CD4-positive, alpha-beta T cell treated with Interleukin-10 for 1 hour (primary cell): ENCODE data around the gene GADL1.

Experiments
- DNase-seq: peaks from one replicate; pipeline ENCODE4 v3.0.0-alpha.2; 2020

The GADL1 gene, protein sequence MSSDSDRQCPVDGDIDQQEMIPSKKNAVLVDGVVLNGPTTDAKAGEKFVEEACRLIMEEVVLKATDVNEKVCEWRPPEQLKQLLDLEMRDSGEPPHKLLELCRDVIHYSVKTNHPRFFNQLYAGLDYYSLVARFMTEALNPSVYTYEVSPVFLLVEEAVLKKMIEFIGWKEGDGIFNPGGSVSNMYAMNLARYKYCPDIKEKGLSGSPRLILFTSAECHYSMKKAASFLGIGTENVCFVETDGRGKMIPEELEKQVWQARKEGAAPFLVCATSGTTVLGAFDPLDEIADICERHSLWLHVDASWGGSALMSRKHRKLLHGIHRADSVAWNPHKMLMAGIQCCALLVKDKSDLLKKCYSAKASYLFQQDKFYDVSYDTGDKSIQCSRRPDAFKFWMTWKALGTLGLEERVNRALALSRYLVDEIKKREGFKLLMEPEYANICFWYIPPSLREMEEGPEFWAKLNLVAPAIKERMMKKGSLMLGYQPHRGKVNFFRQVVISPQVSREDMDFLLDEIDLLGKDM

DNA sequence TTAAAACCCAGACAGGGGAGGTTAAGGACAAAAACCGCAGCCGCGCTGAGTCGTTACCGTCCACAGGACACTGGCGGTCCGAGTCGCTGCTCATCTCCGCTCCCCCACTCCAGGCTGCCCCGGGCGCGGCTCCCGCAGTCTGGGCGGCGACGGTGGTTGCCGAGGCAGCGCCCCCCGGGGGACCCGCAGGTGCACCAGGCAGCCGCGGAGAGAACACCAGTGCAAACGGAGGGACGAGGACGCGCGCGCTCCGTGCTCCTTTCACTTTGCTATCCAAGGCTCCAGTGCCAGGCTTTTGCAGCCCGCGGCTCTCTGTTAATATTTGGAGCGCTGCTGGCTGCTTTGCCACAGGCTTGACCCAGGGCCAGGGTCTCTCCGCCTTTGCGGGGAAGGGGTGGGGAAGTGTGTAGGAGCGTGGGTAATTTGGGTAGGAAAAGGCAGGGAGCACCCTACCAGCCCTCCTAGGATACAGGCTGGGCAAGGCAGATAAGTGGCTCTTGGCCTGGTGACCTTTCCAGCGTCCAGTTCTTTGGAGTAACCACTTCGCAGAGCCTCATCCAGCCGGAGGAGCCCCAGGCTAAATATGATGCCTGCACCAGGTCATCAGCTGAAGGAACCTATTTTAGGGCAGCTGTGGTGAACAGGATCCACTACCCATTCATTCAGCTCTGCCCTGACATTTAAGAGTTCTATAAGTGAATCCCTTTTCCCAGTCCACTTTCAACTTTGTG, at the start of gene GADL1:
Gene GADL1 (minus strand): TSS at position 141 of the 731 bp plus-strand sequence. CDS start 47 bp downstream, at position 94.
- no peak for DNase-seq

DNA sequence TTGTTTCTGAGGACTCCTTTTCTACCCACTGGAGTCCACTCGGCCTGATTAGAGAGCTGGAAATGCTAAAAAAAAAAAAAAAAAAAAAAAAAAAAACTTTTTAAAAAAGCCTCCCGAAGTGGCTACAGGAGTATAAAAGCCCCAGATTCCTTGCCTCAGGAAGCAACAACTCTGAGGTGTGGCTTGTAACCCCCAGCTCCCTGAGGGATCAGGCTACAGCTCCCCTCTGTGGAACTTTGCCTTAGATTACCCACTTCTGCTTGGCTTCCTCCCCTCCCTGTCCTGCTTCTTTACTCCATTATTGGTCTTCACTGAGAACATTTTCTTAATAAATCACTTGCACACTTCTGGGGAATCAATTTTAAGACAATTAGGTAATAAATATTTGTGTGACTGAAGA, 49.7 kb upstream of the GADL1 start:
- no peak for DNase-seq

DNA sequence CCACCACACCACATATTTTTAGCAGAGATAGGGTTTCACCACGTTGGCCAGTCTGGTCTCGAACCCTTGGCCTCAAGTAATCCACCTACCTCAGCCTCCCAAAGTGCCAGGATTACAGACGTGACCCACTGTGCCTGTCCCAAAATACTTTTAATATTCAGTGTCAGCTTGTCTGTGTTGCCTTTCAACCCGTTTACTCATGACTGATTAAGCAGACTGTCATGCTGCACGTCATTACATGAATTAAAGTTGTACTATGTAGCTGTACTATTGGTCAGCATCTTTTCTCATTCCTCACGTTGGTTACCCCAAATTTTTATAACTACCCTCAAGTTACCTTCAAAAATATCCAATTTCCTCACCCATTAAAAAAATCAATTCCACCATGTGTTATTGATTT, 48.7 kb upstream of the GADL1 start:
- DNase-seq, result no peak

DNA sequence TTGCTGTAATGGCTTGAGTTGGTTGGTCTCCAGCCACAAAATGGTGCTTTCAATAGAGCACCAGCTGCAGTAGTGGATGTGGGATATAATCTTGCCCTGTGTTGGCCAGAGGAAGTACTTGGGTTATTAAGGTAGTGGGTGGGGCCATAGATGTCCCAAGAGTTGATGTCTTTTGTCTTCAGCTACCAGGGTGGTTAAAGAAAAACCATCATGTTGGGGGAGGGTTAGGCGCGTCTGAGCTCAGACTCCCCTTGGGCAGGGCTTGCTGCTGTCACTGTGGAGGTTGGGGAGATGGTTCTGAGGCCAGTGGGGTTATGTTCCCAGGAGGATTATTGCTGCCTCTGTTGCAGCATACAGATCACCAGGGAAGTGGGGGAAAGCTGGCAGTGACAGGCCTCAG, 46.9 kb upstream of the GADL1 start:
- DNase-seq, result no peak

DNA sequence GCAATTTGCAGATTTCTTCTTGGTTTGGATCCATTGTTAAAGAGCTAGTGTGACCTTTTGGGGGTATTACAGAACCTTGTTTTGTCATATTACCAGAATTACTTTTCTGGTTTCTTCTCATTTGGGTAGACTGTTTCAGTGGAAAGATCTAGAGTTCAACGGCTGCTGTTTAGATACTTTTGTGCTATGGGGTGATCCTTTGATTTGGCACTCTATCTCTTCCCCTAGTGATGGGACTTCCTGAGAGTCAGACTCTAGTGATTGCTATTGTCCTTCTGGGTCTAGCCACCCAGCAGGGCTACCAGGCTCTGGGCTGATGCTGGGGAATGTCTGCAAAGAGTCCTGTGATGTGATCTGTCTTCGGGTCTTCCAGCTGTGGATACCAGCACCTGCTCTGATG, 46.3 kb upstream of the GADL1 start:
- no peak for DNase-seq

DNA sequence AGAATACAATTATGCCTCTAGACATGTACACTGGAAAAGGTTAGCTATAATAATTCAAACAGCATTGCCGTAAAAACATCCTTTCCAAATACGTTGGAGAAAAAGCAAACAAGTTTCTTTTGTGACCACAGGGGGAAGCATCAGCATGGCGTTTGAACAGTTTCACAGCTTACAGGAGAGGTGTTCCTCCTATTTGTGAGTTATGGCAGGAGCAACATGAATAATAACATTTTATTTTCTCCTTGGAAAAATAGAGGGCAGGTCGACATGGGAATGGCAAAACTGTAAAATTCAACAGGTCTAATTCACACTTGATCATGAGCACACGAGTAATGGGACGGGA, 39.7 kb upstream of the GADL1 start:
- DNase-seq, result peak; percentile 14

DNA sequence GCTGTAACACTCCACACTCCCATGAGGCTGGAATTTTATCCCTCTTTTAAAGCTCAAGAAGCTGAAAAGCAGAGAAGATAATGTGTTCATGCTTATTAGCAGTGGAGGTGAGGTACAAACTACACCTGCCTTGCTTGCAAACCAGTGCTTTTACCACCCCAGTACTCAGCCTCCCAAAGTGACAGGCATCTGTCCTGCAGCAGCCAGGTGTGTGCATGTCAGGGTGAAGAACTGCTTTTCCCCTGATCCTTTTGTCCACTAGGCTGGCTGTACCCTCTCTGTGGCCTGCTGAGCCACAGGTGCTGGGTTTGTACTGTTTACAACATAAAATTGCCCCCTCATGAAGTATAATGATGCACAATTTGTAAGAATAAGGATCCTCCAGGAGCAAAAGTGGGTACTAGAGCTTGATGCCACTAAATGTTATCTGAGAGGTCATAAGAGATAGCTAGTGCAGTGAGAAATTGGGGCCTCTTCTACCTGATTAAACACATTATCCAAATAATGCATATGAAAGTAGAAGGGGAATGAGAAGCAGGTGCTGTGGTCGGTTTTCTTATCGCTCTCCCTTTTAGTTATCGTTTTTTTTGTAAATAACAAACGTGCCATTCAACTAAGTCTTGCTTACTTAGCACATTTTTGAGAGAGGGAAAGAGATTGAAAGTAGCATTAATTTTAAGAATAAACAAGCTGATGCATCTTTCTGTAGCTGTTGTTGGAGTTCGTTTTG, 39.2 kb upstream of the GADL1 start:
- DNase-seq, result no peak

DNA sequence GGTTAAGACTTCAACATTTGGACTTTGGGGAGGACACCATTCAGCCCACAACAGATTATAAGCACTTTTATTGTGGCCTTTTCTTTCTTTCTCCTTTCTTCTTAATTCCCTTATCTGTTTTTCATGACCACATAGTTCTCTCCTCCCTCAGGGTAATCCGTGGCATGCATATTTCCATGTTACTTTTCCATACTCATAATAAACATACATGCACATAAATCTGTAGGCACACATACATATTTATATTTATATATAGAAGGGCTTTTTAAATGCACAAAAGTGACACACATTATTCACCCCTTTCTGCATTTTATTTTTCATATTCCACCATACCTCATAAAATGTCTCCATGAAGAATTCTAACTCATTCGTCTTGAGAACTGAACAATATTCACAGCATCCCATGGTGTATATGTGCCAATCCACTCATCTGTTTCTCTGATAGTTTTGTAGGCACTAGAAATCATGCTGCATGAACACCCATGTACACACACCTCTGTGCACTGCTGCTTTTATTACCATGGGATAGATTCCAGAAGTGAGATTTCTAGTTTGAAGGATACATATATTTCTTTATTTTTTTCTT, 38.1 kb upstream of the GADL1 start:
- DNase-seq, result no peak

DNA sequence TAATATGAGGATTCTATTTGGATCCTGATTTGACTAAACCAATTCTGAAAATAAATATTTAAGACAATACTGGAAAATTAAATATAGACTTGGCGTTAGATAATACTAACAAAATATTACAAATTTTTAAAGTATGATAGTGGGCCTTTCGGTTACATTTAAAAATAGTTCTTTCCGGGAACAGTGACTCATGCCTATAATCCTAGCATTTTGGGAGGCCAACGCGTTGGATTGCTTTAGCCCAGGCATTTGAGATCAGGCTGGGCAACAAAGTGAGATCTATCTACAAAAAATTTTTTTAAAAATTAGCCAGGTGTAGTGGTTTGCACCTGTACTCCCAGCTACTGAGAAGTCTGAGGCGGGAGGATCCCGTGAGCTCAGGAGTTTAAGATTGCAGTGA, 30.3 kb upstream of the GADL1 start:
- no peak for DNase-seq

DNA sequence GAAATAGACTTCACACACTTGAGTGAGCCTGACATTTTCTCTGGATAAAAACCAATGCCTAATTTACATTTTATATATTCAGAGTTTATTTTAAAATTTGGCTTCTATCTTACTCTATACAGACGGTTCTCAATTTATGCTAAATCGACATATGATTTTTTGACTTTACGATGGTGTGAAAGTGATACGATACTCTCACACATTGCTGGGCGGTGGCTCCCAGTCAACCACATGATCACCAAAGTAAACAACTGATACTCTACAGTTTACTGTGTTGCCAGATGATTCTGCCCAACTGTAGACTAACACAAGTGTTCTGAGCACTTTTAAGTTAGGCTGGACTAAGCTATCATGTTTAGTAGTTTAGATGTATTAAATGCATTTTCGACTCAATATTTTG, 25.1 kb upstream of the GADL1 start:
- no peak for DNase-seq

DNA sequence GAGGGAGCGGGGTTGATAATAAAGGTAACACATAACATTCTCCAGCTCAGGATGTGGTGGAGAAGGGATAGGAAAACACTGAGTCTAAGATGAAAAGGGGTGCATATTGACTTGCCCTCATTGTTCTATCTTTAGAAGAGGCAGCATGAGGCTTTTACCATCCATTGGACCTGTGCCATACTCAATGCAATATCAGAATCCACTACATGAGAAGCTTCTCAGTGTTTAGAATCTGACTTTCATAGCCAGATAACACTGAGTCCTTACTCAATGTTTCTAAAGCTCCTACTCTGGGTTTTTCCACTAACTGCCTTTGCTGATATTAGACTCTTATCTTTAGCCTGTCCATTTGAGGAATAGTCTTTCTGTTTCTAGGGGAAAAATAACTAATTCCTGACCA, 24.3 kb upstream of the GADL1 start:
- no peak for DNase-seq

DNA sequence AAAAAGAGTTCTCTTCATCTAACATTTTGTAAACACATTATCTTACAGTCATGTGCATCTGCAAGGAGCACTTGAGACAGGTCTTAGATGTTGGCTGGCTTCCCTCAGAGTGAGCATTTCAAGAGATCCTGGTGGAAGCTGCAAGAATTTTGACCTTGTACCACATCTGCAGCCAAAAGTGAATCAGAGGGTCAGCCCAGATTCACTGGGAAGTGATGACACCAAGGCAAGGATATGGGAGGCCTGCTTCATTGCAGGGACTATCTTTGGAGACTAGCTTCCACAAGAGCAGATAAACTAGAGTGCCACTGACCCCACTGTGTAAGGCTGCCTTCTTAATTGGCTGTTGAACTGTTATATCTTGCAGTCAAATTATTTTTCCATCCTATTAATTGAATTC, 21.3 kb upstream of the GADL1 start:
- no peak for DNase-seq

DNA sequence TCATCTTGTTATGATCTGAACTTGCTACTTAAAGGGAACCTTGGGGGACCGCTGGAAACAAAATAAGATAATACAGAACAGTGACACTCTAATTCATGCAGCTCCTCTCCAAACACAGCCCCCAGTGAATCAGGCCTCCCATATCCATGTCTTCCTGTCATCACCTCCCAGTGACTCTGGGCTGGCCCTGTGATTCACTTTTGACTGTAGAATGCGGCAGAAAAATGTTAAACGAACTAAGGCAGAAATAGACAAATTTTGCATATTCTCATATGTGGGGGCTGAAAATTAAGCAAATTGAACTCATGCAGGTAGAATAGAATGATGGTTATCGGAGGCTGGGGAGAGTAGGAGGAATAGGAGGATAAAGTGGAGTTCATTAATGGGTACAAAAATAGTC, 20.2 kb upstream of the GADL1 start:
- DNase-seq, result no peak

DNA sequence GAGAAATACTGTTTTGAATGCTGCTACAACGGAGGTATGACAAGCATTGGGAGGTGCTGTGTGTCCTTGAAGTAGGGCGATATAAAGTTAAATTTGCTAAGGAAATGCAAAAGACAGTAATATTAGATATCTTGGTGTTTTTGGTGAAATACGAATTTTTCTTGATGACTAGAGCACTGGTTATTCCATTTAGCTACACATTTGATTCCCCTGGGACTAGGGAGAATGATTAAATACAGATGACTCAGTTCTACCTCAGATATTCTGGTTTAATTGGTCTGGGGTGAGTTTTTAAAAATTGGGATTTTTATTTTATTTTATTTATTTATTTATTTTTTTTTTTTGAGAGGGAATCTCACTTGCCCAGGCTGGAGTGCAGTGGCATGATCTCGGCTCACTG, 18.7 kb upstream of the GADL1 start:
- no peak for DNase-seq

DNA sequence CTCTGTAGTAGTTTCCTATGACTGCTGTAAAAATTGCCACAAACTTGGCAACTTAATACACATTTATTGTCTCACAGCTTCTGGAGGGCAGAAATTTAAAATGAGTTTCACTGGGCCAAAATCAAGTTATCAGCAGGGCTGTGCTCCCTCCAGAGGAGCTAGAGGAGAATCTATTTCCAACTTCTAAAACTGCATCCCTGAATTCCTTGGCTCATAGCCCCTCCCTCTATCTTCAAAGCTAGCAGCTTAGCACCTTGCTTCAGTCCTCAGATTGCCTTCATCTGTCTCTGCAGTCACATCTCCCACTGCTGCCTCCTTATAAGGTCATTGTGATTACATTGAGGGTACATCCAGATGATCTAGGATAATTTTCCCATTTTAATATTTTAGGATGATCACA, 17.8 kb upstream of the GADL1 start:
- no peak for DNase-seq

DNA sequence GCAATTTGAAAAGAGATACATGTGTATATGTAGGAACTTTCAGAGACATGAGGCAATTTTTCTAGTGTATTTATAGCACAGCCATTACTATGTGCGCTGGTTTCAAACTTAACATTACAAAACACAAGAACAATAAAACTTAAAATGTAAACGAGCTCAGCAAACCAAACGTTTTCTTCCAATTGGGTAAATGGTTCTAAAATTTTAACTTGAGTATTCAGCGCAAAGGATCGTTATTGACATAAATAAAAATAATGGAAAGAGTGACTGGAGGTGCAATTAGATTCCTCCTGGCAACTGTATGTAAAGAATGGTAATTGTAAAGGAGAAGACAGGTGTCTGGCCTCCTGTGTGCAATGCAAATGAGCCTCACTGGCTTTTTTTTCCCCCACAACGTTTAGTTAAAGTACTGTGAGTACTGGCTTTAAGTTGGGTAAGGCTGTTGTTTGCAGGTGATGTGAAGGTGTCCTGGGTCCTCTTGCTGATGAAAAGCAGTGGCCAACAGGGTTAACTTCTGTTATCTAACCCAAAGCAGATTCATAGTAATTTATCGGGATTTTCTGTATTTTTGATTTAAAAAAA, 14.1 kb upstream of the GADL1 start:
- DNase-seq, result no peak

DNA sequence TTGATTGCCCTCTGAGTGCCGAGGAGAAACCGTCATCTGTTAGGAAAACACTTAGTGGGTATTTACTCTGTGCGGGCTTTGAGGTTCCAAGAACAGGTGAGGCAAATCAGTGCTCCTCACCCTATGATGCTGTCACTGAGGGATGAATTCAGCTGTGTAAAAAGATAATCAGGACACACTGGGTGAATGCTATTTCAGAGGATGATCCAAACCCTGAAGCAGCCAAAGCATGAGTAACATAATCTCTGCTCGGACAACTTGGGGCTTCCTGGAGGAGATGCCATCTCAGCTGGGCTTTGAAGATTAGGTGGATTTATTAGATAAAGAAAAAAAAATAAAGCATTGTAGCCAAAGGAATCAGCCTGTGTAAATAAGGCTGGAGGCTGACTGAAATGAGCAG, 10.5 kb upstream of the GADL1 start:
- DNase-seq, result no peak

DNA sequence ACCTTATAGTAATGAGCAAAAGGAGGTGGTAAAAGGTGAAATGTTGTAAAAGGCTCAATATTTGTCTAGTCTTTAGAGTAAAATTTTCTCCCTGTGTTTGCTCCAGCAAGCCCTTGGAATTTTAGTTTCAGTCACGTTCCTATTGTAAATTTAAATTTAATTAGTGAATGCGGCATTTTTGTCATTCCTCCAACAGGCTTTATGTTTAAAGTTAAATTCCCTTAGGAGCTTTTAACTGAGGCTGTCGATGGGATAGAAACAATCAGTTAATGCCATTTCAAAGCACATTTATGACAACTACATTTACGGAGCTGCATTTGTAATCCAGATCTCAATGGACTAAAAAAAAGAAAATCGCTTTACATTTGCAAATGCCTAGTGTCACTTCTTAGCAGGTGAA, 868 bp upstream of the GADL1 start:
- no peak for DNase-seq

DNA sequence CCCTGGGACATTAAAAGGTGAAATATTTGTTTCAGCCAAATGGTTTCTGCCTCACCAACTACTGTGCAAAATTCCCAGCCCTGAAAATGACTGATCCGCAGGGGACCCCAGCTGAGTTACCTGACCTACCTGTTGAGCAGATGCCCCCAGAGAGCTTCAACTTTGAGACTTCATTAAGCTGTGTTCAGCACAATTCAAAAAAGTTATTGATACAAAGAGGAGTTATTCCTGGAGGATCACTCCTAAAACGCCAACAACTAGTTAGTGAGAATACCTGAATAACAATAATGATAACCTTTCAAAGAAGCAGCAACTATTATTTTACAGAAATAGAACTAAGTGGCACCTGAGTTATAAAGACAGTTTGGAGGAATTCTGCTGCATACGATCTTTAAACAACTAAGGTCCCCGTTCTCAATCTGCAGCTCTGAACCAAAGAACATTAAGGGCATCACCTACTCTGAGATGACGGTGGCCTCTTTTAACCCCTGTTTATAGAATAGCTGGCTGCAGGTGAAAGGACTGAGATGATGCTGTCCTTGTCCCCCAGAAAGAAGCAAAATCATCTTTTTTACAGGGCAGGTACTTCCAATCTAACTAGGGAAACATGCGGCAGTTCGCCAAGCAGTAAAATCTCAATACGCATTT, 659 bp downstream of the GADL1 start:
- DNase-seq, result no peak

DNA sequence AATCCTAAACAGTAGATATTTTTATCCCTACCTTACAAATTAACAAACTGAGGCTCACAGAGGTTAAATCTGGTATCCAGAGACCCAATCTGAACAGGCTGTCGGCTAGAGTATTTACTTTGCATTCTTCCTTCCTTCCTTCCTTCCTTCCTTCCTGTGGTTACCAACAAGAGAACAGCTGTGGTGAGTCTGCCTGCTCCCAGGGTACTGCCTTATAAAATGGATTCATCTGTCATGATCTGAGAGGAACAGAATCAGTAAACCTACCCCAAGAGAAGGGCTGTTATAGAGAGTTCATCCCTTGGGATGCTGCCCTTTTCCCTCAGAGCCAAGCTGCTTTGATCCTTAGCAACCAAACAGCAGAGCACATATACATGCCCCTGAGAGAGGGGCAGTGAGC, 3.6 kb downstream of the GADL1 start:
- DNase-seq, result no peak

DNA sequence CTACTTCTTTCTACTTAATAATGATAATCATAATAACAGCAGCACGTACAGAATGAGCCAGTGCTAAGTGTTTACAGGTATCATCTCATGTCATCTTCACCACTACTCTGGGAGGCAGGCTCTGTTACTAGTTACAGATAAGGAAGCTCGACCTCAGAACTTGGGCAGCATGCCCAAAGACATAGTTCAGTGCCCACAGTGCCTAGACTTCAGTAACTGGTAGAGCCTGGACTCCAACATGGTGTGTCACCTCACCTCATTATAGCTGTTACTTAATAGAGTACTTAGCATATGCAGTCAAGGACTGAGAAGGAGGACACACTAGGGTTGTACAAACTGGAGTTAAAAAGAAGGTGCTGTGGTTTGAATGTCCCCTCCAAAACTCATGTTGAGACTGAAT, 7.6 kb downstream of the GADL1 start:
- DNase-seq, result no peak

DNA sequence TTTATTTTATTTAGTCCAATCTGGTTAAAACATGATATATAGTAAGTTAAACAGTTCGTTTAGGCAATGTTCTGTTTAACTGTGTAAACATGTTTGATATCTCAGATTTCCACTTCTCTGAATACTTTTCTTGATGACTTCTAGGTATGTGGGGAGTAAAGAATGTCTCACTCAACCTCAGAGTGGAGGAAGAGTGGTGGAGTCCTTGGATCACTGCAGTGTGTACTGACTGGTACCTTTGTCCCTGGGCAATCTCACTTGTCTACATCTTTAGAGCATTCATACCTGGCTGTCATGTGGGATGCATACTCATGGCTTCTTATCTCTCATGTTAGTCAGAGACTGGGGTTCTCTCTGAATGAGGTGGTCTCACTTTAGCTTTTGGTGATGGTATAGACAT, 15.6 kb downstream of the GADL1 start:
- no peak for DNase-seq

DNA sequence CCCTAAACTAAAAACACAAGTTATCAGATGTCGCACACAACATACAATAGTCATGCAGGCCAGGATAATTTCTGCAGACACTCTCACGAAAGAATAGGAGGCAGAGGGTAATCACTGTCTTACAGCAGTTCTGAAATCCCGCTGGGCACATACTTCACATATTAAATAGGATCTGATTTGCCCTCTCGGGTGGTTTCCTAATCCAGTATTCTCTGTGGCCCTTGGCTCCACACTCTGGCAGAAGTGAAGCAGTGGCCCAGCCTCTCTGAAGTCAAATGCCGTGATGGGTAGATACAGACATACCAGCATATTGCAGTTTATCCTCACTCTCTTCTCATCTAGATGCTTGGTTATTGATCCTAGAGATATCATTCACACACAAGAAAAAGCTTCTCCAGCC, 19.0 kb downstream of the GADL1 start:
- no peak for DNase-seq
